GM12878 (cell line): ENCODE measurements around the gene TCHP. TPM values are rescaled to one million over a fixed set of nuclear protein-coding genes. Genes with fewer than 3 reads are reported as not detected.

Experiments
- ATAC-seq: fragments of 200-7000 bp; cut with Tn5 transposase; 3 replicates; pipeline ENCODE4 v1.9.1; 2020; ENCODE audit warnings: mild to moderate bottlenecking, moderate library complexity
- BruUV-seq: library from RNA; stranded (reverse); fragments of 400-500 nt; replicated peaks from 2 replicates; lab custom pipeline; 2021; lab: Mats Ljungman, UMichigan
- CTCF ChIA-PET: fragments of 300-600 bp; sonication (Branson Sonifier 250); formaldehyde crosslinking; extraction: SDS; loops from one replicate; lab custom pipeline; 2021; ENCODE audit warnings: inconsistent platforms; lab: Yijun Ruan, JAX
- POLR2A ChIA-PET: fragments of 350-600 bp; formaldehyde crosslinking; extraction: SDS; loops from one replicate; lab custom pipeline; 2021; ENCODE audit warnings: inconsistent platforms; lab: Charles Lee
- RAD21 ChIA-PET: fragments of 300-600 bp; sonication (Branson Sonifier 250); formaldehyde crosslinking; loops from one replicate; lab custom pipeline; 2023; ENCODE audit warnings: antibody characterized with exemption; ENCODE audit not compliant: unreplicated experiment; lab: Charles Lee
- SMC1A ChIA-PET: fragments of 300-600 bp; sonication (Branson Sonifier 250); formaldehyde crosslinking; loops from one replicate; lab custom pipeline; 2023; ENCODE audit not compliant: unreplicated experiment, uncharacterized antibody; lab: Charles Lee
- DNase-seq: peaks from one replicate; pipeline ENCODE4 v3.0.0-alpha.2; 2011; ENCODE audit warnings: low read depth, low spot score
- FAIRE-seq: peaks from 3 replicates; lab custom pipeline; 2011; peaks lifted over from hg19 to GRCh38; lab: Jason Lieb, UNC
- H2AFZ ChIP-seq: 2 replicates; pipeline ENCODE4 v1.6.0; 2011; ENCODE audit warnings: low read depth, low read length, control low read depth; ENCODE audit not compliant: control insufficient read depth
- H3K27ac ChIP-seq: 2 replicates; pipeline ENCODE4 v1.5.1; 2011; ENCODE audit warnings: control low read depth; ENCODE audit not compliant: control insufficient read depth, insufficient read depth
- H3K27me3 ChIP-seq, 2 experiments: replicated peaks in 1 of 2; 2 replicates each; pipeline versions ENCODE4 v1.6.0 to v1.6.1; 2011; ENCODE audit warnings: low read length in 1 of 2; ENCODE audit not compliant: control insufficient read depth in 2 of 2, insufficient read depth in 2 of 2
- H3K36me3 ChIP-seq, 2 experiments: 2 replicates each; pipeline ENCODE4 v1.5.1; 2011; ENCODE audit warnings: low read length in 1 of 2; ENCODE audit not compliant: control insufficient read depth in 2 of 2, insufficient read depth in 2 of 2
- H3K4me1 ChIP-seq: 2 replicates; pipeline ENCODE4 v1.6.1; 2011; ENCODE audit warnings: mild to moderate bottlenecking, low read length, moderate library complexity, mixed read lengths; ENCODE audit not compliant: control insufficient read depth, insufficient read depth
- H3K4me2 ChIP-seq: 2 replicates; pipeline ENCODE4 v1.6.0; 2011; ENCODE audit warnings: control low read depth; ENCODE audit not compliant: control insufficient read depth, insufficient read depth
- H3K4me3 ChIP-seq: fragments of 200-600 bp; sonication (generic); 2 replicates; pipeline ENCODE4 v1.5.1; 2016
- H3K79me2 ChIP-seq: 2 replicates; pipeline ENCODE4 v1.6.0; 2011; ENCODE audit warnings: low read length; ENCODE audit not compliant: control insufficient read depth, insufficient read depth
- H3K9ac ChIP-seq: 2 replicates; pipeline ENCODE4 v1.8.0; 2011; ENCODE audit warnings: low read length, control low read depth, mixed read lengths; ENCODE audit not compliant: control insufficient read depth, insufficient read depth
- H3K9me3 ChIP-seq: replicated peaks from 3 replicates; pipeline ENCODE4 v1.5.1; 2011; ENCODE audit warnings: mild to moderate bottlenecking, low read length; ENCODE audit not compliant: control insufficient read depth, insufficient read depth
- H4K20me1 ChIP-seq: 2 replicates; pipeline ENCODE4 v1.6.0; 2011; ENCODE audit not compliant: control insufficient read depth, insufficient read depth
- ATF7 ChIP-seq: fragments of 450-650 bp; IDR thresholded peaks from 2 replicates; pipeline ENCODE4 v1.6.1; 2016; ENCODE audit warnings: low read depth, mild to moderate bottlenecking
- BRCA1 ChIP-seq: IDR thresholded peaks from 2 replicates; pipeline ENCODE4 v1.6.1; 2011; ENCODE audit warnings: low read depth, low read length, improper control_type of control experiment
- CBX5 ChIP-seq: sonication (generic); IDR thresholded peaks from 2 replicates; pipeline ENCODE4 v1.6.1; 2016; ENCODE audit warnings: low read depth, moderate library complexity, mild to moderate bottlenecking, inconsistent platforms
- CEBPZ ChIP-seq: fragments of 150-350 bp; IDR thresholded peaks from 2 replicates; pipeline ENCODE4 v1.6.1; 2016; ENCODE audit warnings: low read depth, low read length
- E4F1 ChIP-seq: fragments of 450-650 bp; IDR thresholded peaks from 2 replicates; pipeline ENCODE4 v1.6.1; 2018; ENCODE audit warnings: borderline replicate concordance, mild to moderate bottlenecking; ENCODE audit not compliant: partially characterized antibody
- HDAC2 ChIP-seq: fragments of 200-600 bp; sonication (generic); IDR thresholded peaks from 2 replicates; pipeline ENCODE4 v1.6.1; 2017
- HDAC6 ChIP-seq: fragments of 200-600 bp; sonication (generic); IDR thresholded peaks from one replicate; pipeline ENCODE4 v1.8.0; 2017; ENCODE audit warnings: antibody characterized with exemption; ENCODE audit not compliant: unreplicated experiment
- MXI1 ChIP-seq: fragments of 150-350 bp; IDR thresholded peaks from 2 replicates; pipeline ENCODE4 v1.6.1; 2011; ENCODE audit warnings: low read depth, mild to moderate bottlenecking, inconsistent platforms, low read length, improper control_type of control experiment
- NFXL1 ChIP-seq: fragments of 450-650 bp; IDR thresholded peaks from 2 replicates; pipeline ENCODE4 v1.6.1; 2017; ENCODE audit warnings: antibody characterized with exemption, mild to moderate bottlenecking, borderline replicate concordance
- RAD51 ChIP-seq: fragments of 450-650 bp; IDR thresholded peaks from 2 replicates; pipeline ENCODE4 v1.6.1; 2016; ENCODE audit warnings: moderate library complexity, mild to moderate bottlenecking, inconsistent platforms
- RUNX3 ChIP-seq: IDR thresholded peaks from 2 replicates; pipeline ENCODE4 v1.6.1; 2012; ENCODE audit warnings: low read length, inconsistent platforms
- TCF12 ChIP-seq: IDR thresholded peaks from 2 replicates; pipeline ENCODE4 v1.6.1; 2011; ENCODE audit warnings: low read depth, mild to moderate bottlenecking, low read length
- TCF7 ChIP-seq: IDR thresholded peaks from 2 replicates; pipeline ENCODE4 v1.6.1; 2014; ENCODE audit warnings: antibody characterized with exemption, borderline replicate concordance
- ZBED1 ChIP-seq: IDR thresholded peaks from 2 replicates; pipeline ENCODE4 v1.6.1; 2016; ENCODE audit warnings: borderline replicate concordance
- ZBTB40 ChIP-seq: fragments of 450-650 bp; IDR thresholded peaks from 2 replicates; pipeline ENCODE4 v1.6.1; 2016; ENCODE audit warnings: mild to moderate bottlenecking, moderate library complexity, borderline replicate concordance
- WGBS: methylation state at CpG from one replicate; pipeline ENCODE4 v1.1.6; 2016; ENCODE audit warnings: low lambda C conversion rate; ENCODE audit not compliant: insufficient replicate concordance, insufficient coverage; ENCODE audit errors: missing lambda C conversion rate; 5-methylcytosine and 5-hydroxymethylcytosine counted together
- in situ Hi-C: fragments of 300-500 bp; cut with MboI; formaldehyde crosslinking; loops from 9 replicates; pipeline ENCODE4 v1.14.3; 2018; ENCODE audit warnings: mixed read lengths
- intact Hi-C: fragments of 100-400 bp; cut with micrococcal nuclease; formaldehyde crosslinking; loops from one replicate; pipeline ENCODE4 v1.14.2; 2022; ENCODE audit not compliant: unreplicated experiment
- polyA plus RNA-seq, 11 experiments: library from polyadenylated mRNA; depleted of rRNA in 4 of 11; unstranded in 6 of 11; stranded (reverse) in 5 of 11; fragments of >200 nt; fragmentation: Nextera tagmentation in 4 of 11; fragmentation: Illumina TruSeq in 1 of 11; extraction: Ambion mirVana in 4 of 11; extraction: Trizol in 1 of 11; gene quantifications; 1 replicate in 1 of 11; 2 replicates in 10 of 11; pipeline versions ENCODE4 v1.2.1 to v1.2.3, GENCODE V29; 2011 to 2016; ENCODE audit warnings: inconsistent platforms in 2 of 11, missing spikeins in 2 of 11, low read depth in 1 of 11
- total RNA-seq, 4 experiments: library from RNA; depleted of rRNA in 3 of 4; stranded (reverse); fragments of >200 nt in 3 of 4; fragmentation: Illumina TruSeq in 1 of 4; extraction: Trizol in 1 of 4; gene quantifications; 2 replicates each; pipeline versions ENCODE4 v1.2.1 to v1.2.3, GENCODE V29; 2013 to 2021

Gene TCHP
- total and polyA plus RNA-seq, 10 of the 15 experiments (the other 5 are each of a cell fraction or from before 2014, with no cell fraction given): 4.8 to 18.6 (median 15.0) TPM

GRCh38 chr12:109926016-109926415 lies 25.9 kb downstream of the TCHP start:
- H3K9me3 ChIP-seq: no peaks in the 10 kb centered on the region
- 91% methylated on average over 8 of the region's 8 CpGs for WGBS
- H3K27ac ChIP-seq: no peak overlapping the region
- POLR2A ChIA-PET: no interaction called here
- H3K4me2 ChIP-seq: no peak overlapping the region
- H3K36me3 ChIP-seq: peaks cover 3 to 4% of the 10 kb centered on the region in 2 experiments
- H3K9ac ChIP-seq: no peak overlapping the region
- DNase-seq (no peak), ATAC-seq (no peak), FAIRE-seq (no peak)
- intact Hi-C loops: loop anchor here (5.0 kb wide), 1 partner anchor 74 kb away; no protein-coding TSS in a partner anchor
- H2AFZ ChIP-seq: no peak overlapping the region
- in situ Hi-C loops: no loop called here
- no peaks in the 10 kb centered on the region for H3K27me3 ChIP-seq
- SMC1A ChIA-PET: no interaction called here
- no peaks in the 10 kb centered on the region for H4K20me1 ChIP-seq
- no TSS peak for BruUV-seq
- RAD21 ChIA-PET: no interaction called here
- H3K4me1 ChIP-seq: no peaks in the 10 kb centered on the region
- no peaks in the 10 kb centered on the region for H3K79me2 ChIP-seq
- CTCF ChIA-PET: interaction anchor here (0.9 to 1.4 kb wide), 3 partner anchors 25 to 72 kb away, joined by 3 to 4 read pairs (median 3); no protein-coding TSS in a partner anchor
- no peak overlapping the region for H3K4me3 ChIP-seq
- TF ChIP-seq TCF7 (no peak), CBX5 (no peak), RUNX3 (no peak), HDAC6 (no peak), CEBPZ (no peak), ZBED1 (no peak), HDAC2 (no peak), TCF12 (no peak), ATF7 (no peak), NFXL1 (no peak), RAD51 (no peak), MXI1 (no peak), BRCA1 (no peak), E4F1 (no peak), ZBTB40 (no peak)
